Stimulated activated CD8-positive, alpha-beta memory T cell treated with anti-CD3 and anti-CD28 coated beads, Interleukin-2, amount 100 ng/mL, for 1 hour (primary cell): ENCODE results near the gene NT5DC1.
"Not testable (repeated sequence)": the region's sequence is repeated elsewhere in the genome, so short reads cannot be mapped to it uniquely, and the experiment has no call there.

Source experiments
- DNase-seq, 2 donors: peaks; one replicate each; pipeline ENCODE4 v3.0.0-alpha.2; 2020; ENCODE audit warnings: low read depth in 2 of 2

Gene NT5DC1

DNA sequence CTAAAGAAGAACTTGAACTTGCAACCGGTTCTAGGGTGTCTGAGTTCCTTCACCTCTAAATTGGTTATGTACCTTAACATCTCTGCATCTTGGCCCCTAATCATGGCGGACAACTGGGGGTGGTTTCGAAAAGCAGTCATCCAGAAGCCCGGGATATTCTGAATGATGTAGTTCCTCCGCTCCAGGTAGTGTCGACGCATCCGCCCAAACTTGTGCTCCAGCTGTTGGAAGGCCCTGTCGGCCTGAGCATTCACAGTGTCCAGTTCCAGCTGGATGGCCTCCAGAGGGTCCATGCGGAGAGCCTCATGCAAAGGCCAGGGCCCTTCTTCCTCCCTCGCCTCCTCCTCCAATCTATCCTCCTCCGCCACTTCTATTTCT is 178.2 kb downstream of the NT5DC1 start:
- no peak for DNase-seq

GRCh38 chr6:116279232-116280160 is 178.8 kb downstream of the NT5DC1 start, which contains the start of gene TSPYL1:
TSPYL1 (minus strand) TSS chr6:116279930; CDS start chr6:116279830, 100 bp downstream.
- DNase-seq: peak; percentile 87

DNA sequence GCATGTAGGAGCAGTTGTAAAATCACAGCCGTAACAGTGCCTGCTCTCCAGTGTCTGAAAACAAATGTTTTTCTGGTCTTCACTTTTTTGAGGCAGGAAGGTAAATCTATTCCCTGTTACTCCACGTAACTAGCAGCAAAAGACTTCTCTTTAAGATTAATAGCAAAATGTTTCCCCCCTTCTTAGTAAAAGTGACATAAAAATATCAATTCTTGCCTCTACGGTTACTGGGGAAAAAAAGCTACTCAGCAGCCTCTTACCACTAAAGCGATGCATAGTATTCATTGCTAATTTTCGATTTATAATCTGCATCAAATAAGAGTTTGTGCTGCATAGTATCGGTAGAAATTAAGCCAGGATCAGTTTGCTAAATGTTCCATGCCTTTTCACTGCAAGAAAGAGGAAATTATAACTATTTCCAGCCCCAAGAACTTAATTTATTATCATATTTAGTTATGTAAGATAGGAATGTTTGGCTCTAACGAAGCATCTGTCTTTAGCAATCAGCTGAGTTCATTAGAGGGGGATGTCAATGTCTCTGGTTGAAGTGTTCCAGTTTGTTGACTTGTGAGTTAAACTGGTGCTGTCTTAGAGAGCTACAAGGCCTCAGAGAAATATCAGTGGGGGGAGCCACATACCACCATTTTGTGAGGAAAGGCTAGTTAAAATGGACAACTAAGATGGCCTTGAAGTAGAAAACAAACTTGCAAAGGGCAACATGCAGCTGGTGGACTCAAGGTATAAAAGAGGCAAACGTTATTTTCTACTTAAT is 179.7 kb downstream of the NT5DC1 start:
- DNase-seq: no peak

GRCh38 chr6:116280933-116281316 is 180.3 kb downstream of the NT5DC1 start:
- DNase-seq: no peak

- DNase-seq: no peak
These were observed 182.0 kb downstream of the NT5DC1 start for GRCh38 chr6:116282698-116283097.

DNA sequence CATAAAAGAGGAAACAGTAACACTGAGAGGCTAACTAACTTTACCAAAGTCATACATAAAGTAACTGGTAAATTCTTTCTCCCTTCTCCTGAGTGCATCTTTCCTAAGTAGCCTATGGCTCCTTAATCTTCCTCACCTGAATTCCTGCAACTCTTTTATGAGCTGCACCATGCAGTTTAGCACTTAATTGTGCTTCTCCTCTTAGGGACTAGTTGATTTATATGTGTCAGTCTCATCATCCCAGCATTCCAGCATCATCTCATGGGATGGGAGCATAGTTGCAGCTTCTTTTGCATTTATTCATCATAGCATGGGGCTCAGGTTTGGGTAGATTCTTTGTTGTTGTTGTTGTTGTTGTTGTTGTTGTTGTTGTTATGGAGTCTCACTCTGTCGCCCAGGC is 182.5 kb downstream of the NT5DC1 start:
- no peak for DNase-seq

GRCh38 chr6:116284984-116285383 is 184.3 kb downstream of the NT5DC1 start:
- not testable (repeated sequence) for DNase-seq

GRCh38 chr6:116286773-116287358 is 186.2 kb downstream of the NT5DC1 start:
- no peak for DNase-seq

DNA sequence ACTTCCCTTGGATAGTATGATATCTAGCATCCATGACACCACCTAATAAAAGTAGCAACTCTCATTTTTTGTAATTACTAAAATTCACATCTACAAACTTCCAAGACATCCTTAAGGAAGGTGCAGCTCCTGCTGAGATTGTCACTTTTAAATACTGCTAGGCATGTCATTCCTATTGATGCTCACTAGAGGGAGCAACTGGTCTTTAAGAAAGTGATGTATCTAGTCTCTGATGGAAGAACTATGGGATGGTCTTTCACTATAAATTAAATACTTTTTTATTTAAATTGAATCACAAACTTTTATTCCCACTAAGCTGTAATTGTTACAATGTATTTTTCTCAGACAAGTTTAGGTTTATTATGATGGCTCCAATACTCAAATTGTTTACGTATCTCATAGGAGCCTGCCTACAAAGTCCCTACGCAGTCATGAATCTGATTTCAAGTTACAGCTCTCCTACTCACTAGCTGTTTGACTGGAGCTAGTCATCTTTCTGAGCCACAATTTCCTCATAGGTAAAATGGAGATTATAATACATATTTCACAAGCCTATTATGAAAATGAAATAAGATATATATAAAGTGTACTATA is 187.1 kb downstream of the NT5DC1 start:
- no peak for DNase-seq

- no peak for DNase-seq
These were observed 189.2 kb downstream of the NT5DC1 start for GRCh38 chr6:116289876-116290275.

DNA sequence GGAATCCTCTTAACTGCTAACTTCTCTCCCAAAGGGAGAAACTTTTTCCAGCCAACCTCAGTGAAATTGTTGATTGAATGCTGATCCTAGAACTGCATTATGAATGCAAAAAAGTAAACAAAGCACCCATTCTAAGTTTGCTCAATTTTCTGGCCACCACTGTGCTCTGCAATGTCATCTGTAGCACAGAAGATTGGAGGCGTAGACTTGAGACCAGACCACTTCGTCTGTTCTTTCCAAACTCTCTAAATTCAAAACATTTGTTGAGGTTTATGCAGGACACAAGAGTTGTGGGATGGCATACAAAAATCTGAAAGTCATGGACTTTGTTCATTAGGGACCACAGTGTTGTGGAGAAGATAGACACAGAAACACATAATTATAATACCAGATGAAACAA is 190.1 kb downstream of the NT5DC1 start:
- DNase-seq: no peak

- no peak for DNase-seq
These were observed 191.2 kb downstream of the NT5DC1 start for GRCh38 chr6:116291701-116292396.

DNA sequence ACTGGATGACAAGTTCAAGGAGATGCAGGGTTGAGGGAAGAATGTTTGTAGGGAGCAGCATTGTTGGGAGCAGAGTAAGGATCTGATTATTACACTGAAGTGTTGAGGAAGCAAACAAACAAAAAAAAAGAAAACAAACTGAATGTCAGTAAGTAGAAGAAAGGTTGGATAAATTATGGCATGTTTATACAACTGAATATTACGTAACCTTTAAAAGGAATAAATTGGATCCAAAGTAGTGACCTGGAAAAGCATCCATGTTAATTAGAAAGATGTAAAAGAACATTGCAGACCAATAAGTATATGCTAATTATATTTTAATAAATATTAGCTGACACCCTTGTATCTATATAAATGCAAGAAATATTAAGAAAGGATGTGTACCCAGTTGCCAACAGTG is 191.9 kb downstream of the NT5DC1 start:
- DNase-seq: no peak

- DNase-seq: no peak
These were observed 197.6 kb downstream of the NT5DC1 start for GRCh38 chr6:116298273-116298672.

DNA sequence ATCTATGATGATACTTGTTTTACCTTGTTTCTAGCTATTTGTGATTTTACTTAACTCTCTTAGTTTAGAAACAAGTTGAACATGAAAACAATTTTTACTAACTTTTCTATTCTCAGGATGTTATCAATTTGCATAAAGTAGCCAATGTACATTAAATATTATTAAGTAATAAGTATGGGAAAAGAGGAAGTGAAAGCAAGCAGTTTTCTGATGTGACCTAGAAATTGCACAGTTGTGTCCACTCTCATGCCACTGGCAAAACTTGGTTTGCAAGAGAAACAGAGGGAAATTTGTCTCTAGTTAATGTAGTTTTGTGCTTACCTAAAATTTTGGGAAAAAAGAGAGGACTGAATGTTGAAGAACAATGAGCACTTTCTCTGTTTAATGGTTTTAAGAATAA is 198.3 kb downstream of the NT5DC1 start:
- no peak for DNase-seq
